AG10803 (cell line): Measurements from ENCODE around the gene SEMA3C.

Experiments
- DNase-seq: peaks from one replicate; pipeline ENCODE4 v3.0.0; 2010; ENCODE audit warnings: low read depth
- H3K4me3 ChIP-seq: 2 replicates; pipeline ENCODE4 v1.5.1; 2011; ENCODE audit warnings: mild to moderate bottlenecking, low read length, control low read depth
- CTCF ChIP-seq: conservative IDR thresholded peaks from 2 replicates; pipeline ENCODE4 v1.5.1; 2011; ENCODE audit warnings: mild to moderate bottlenecking, low read length, control low read depth, inconsistent platforms

SEMA3C gene

GRCh38 chr7:80774843-80775242, 144.0 kb downstream of the SEMA3C start:
- no peak for DNase-seq
- TF ChIP-seq CTCF, result no peak
- no peak overlapping the region for H3K4me3 ChIP-seq

- no peak overlapping the region for H3K4me3 ChIP-seq
- no peak for TF ChIP-seq CTCF
- DNase-seq, result no peak
Observed at GRCh38 chr7:80773787-80774508, 144.9 kb downstream of the SEMA3C start.

GRCh38 chr7:80772347-80772993, 146.4 kb downstream of the SEMA3C start:
- DNase-seq, result no peak
- H3K4me3 ChIP-seq, result no peak overlapping the region
- no peak for TF ChIP-seq CTCF

GRCh38 chr7:80771523-80771922, 147.3 kb downstream of the SEMA3C start:
- no peak overlapping the region for H3K4me3 ChIP-seq
- TF ChIP-seq CTCF, result no peak
- DNase-seq, result no peak

DNA sequence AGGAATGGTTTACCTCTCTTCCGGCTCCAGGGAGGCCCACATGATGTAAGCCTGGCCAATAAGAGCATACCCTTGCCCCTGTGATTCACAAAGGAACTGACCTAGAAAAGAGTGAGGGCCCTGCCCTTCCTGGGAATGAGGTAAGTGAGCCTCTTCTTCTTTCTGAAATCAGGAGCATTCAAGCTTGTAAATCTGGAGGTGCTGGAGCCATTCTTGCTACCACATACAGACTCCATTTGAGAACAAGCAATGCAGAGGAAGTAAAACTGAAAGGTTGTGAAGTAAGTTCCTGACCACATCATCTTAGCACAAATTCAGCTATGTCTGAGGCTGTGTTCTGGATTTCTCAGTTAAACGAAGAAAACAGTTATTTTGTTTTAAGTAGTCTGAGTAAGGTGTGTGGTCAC, 148.2 kb downstream of the SEMA3C start:
- no peak for TF ChIP-seq CTCF
- H3K4me3 ChIP-seq, result no peak overlapping the region

DNA sequence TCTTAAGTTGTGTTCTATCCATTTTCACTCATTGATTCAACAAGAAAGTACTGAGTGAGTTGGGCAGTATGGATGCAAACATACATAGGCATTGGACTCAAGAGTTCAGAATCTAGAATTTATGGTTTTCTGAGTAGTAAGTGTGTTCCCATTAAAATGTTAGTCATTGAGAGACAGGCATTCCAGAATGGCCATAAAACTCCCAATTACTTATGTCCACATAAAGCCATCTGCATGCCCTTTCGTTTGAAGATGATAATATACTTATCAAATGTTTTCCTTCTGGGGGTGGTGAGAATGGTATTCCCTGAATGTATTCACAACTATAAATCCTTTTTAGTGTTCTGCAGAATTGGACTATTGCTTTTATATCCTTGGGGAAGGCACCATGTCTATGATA, 148.8 kb downstream of the SEMA3C start:
- no peak for TF ChIP-seq CTCF
- peak; percentile 22 for DNase-seq
- H3K4me3 ChIP-seq, result no peak overlapping the region

More for the DNA sequence above, 148.2 kb downstream of the SEMA3C start:
- no peak for DNase-seq

- DNase-seq, result no peak
- TF ChIP-seq CTCF, result no peak
- H3K4me3 ChIP-seq, result no peak overlapping the region
Observed at GRCh38 chr7:80768756-80769155, 150.1 kb downstream of the SEMA3C start.
